ENCODE results near the gene PALS2.

GRCh38 chr7:24602860-24603456 lies 29.7 kb downstream of the PALS2 start:
- TF ChIP-seq, protein P1, sequence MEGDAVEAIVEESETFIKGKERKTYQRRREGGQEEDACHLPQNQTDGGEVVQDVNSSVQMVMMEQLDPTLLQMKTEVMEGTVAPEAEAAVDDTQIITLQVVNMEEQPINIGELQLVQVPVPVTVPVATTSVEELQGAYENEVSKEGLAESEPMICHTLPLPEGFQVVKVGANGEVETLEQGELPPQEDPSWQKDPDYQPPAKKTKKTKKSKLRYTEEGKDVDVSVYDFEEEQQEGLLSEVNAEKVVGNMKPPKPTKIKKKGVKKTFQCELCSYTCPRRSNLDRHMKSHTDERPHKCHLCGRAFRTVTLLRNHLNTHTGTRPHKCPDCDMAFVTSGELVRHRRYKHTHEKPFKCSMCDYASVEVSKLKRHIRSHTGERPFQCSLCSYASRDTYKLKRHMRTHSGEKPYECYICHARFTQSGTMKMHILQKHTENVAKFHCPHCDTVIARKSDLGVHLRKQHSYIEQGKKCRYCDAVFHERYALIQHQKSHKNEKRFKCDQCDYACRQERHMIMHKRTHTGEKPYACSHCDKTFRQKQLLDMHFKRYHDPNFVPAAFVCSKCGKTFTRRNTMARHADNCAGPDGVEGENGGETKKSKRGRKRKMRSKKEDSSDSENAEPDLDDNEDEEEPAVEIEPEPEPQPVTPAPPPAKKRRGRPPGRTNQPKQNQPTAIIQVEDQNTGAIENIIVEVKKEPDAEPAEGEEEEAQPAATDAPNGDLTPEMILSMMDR (conservative IDR thresholded peaks at IDR 0.05) = no peak
- TF ChIP-seq EZH2 (IDR thresholded peaks at IDR 0.05; ENCODE audit: low read depth) = no peak

Data from PC-9 (cell line).